GM12878 (cell line): ENCODE data around the gene CSNK2A1.

ENCODE experiments used
- CEBPB ChIP-seq, 2 experiments: fragments of 150-350 bp in 1 of 2; IDR thresholded peaks; 2 replicates each; pipeline ENCODE4 v1.6.1; 2012 to 2014; ENCODE audit warnings: low read depth in 2 of 2, low read length in 2 of 2, borderline replicate concordance in 1 of 2, inconsistent platforms in 1 of 2
- EZH2 ChIP-seq: IDR thresholded peaks from 2 replicates; pipeline ENCODE4 v1.6.1; 2012; ENCODE audit warnings: low read depth, mild to moderate bottlenecking, control low read depth, inconsistent platforms, low read length, borderline replicate concordance; ENCODE audit not compliant: control insufficient read depth
- FOXM1 ChIP-seq: IDR thresholded peaks from 2 replicates; pipeline ENCODE4 v1.6.1; 2012; ENCODE audit warnings: low read depth, mild to moderate bottlenecking, inconsistent platforms, low read length, moderate library complexity
- JUNB ChIP-seq: IDR thresholded peaks from 2 replicates; pipeline ENCODE4 v1.6.1; 2016; ENCODE audit warnings: antibody characterized with exemption, mild to moderate bottlenecking
- MYC ChIP-seq: IDR thresholded peaks from 2 replicates; pipeline ENCODE4 v1.6.1; 2011; ENCODE audit warnings: mild to moderate bottlenecking, low read length, moderate library complexity, inconsistent platforms; ENCODE audit not compliant: insufficient read depth, insufficient replicate concordance, insufficient read length, severe bottlenecking
- NR2C2 ChIP-seq: IDR thresholded peaks from 2 replicates; pipeline ENCODE4 v1.6.1; 2011; ENCODE audit warnings: borderline replicate concordance, low read depth; ENCODE audit not compliant: control insufficient read depth, insufficient read length
- POLR2A ChIP-seq: IDR thresholded peaks from 2 replicates; pipeline ENCODE4 v1.6.1; 2011; ENCODE audit warnings: low read depth, mild to moderate bottlenecking, low read length
- ZNF274 ChIP-seq: IDR thresholded peaks from one replicate; pipeline ENCODE4 v1.8.0; 2011; ENCODE audit not compliant: insufficient read length, insufficient read depth
- TF ChIP-seq, protein P1 (sequence below): IDR thresholded peaks from 2 replicates; pipeline ENCODE4 v1.6.1; 2012; ENCODE audit warnings: mild to moderate bottlenecking, low read depth, low read length
- TF ChIP-seq, protein P2 (sequence below), 3 experiments: IDR thresholded peaks in 2 of 3; conservative IDR thresholded peaks in 1 of 3; 2 replicates each; pipeline ENCODE4 v1.5.1; 2011; ENCODE audit warnings: low read depth in 3 of 3, low read length in 3 of 3, mild to moderate bottlenecking in 3 of 3, control low read depth in 2 of 3, moderate library complexity in 2 of 3, inconsistent platforms in 1 of 3, mixed read lengths in 1 of 3; ENCODE audit not compliant: control insufficient read depth in 2 of 3, insufficient read depth in 1 of 3; ENCODE audit errors: extremely low read depth in 1 of 3
- TF ChIP-seq, protein P3 (sequence below): IDR thresholded peaks from 2 replicates; pipeline ENCODE4 v1.6.1; 2012; ENCODE audit warnings: low read depth, low read length, improper control_type of control experiment
- TF ChIP-seq, protein P4 (sequence below): IDR thresholded peaks from 2 replicates; pipeline ENCODE4 v1.6.1; 2012; ENCODE audit warnings: low read depth, low read length, improper control_type of control experiment

DNA sequence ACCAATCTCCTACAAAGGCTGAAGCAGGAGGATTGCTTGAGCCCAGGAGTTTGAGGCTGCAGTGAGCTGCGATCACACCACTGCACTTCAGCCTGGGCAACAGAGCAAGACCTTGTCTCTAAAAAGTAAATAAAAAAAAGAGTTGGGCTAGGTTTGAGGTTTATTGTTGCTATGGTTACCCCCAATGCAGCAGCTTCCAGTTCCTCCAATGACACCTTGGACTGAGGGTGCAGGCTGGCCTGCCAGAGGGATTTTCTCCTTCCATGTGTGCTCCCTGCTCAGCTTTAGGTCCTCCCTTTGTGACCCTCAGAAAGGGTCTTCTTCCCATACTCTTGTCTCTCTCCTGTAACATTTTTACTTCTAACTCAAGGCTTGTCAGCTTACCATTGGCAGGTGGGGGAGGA, 70.7 kb downstream of the CSNK2A1 start:
- TF ChIP-seq JUNB = no peak
- TF ChIP-seq POLR2A = no peak
- TF ChIP-seq, protein P1, sequence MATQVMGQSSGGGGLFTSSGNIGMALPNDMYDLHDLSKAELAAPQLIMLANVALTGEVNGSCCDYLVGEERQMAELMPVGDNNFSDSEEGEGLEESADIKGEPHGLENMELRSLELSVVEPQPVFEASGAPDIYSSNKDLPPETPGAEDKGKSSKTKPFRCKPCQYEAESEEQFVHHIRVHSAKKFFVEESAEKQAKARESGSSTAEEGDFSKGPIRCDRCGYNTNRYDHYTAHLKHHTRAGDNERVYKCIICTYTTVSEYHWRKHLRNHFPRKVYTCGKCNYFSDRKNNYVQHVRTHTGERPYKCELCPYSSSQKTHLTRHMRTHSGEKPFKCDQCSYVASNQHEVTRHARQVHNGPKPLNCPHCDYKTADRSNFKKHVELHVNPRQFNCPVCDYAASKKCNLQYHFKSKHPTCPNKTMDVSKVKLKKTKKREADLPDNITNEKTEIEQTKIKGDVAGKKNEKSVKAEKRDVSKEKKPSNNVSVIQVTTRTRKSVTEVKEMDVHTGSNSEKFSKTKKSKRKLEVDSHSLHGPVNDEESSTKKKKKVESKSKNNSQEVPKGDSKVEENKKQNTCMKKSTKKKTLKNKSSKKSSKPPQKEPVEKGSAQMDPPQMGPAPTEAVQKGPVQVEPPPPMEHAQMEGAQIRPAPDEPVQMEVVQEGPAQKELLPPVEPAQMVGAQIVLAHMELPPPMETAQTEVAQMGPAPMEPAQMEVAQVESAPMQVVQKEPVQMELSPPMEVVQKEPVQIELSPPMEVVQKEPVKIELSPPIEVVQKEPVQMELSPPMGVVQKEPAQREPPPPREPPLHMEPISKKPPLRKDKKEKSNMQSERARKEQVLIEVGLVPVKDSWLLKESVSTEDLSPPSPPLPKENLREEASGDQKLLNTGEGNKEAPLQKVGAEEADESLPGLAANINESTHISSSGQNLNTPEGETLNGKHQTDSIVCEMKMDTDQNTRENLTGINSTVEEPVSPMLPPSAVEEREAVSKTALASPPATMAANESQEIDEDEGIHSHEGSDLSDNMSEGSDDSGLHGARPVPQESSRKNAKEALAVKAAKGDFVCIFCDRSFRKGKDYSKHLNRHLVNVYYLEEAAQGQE = no peak
- TF ChIP-seq MYC = no peak
- TF ChIP-seq, protein P2, sequence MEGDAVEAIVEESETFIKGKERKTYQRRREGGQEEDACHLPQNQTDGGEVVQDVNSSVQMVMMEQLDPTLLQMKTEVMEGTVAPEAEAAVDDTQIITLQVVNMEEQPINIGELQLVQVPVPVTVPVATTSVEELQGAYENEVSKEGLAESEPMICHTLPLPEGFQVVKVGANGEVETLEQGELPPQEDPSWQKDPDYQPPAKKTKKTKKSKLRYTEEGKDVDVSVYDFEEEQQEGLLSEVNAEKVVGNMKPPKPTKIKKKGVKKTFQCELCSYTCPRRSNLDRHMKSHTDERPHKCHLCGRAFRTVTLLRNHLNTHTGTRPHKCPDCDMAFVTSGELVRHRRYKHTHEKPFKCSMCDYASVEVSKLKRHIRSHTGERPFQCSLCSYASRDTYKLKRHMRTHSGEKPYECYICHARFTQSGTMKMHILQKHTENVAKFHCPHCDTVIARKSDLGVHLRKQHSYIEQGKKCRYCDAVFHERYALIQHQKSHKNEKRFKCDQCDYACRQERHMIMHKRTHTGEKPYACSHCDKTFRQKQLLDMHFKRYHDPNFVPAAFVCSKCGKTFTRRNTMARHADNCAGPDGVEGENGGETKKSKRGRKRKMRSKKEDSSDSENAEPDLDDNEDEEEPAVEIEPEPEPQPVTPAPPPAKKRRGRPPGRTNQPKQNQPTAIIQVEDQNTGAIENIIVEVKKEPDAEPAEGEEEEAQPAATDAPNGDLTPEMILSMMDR (IDR thresholded peaks at IDR 0.05 in 2 of 3, conservative IDR thresholded peaks at IDR 0.05 in 1 of 3; ENCODE audit: control insufficient read depth in 2 of 3, extremely low read depth in 1 of 3, insufficient read depth in 1 of 3, low read depth in 3 of 3, low read length in 3 of 3) = no peak
- TF ChIP-seq, protein P3, sequence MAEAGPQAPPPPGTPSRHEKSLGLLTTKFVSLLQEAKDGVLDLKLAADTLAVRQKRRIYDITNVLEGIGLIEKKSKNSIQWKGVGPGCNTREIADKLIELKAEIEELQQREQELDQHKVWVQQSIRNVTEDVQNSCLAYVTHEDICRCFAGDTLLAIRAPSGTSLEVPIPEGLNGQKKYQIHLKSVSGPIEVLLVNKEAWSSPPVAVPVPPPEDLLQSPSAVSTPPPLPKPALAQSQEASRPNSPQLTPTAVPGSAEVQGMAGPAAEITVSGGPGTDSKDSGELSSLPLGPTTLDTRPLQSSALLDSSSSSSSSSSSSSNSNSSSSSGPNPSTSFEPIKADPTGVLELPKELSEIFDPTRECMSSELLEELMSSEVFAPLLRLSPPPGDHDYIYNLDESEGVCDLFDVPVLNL = no peak
- no peak for TF ChIP-seq EZH2
- no peak for TF ChIP-seq FOXM1
- no peak for TF ChIP-seq ZNF274
- TF ChIP-seq NR2C2 = no peak
- no peak for TF ChIP-seq CEBPB (IDR thresholded peaks at IDR 0.05; ENCODE audit: borderline replicate concordance in 1 of 2, low read depth in 2 of 2, low read length in 2 of 2)
- TF ChIP-seq, protein P4, sequence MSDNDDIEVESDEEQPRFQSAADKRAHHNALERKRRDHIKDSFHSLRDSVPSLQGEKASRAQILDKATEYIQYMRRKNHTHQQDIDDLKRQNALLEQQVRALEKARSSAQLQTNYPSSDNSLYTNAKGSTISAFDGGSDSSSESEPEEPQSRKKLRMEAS = no peak
